GM19099 (cell line): ENCODE data around the gene NIPBL.

ENCODE experiments used
- POLR2A ChIP-seq: IDR thresholded peaks from 3 replicates; pipeline ENCODE4 v1.6.1; 2011; ENCODE audit warnings: low read depth; ENCODE audit not compliant: insufficient read length; ENCODE audit errors: extremely low read depth

The NIPBL gene

GRCh38 chr5:36932056-36932455, 55.5 kb downstream of the NIPBL start:
- no peak for TF ChIP-seq POLR2A

DNA sequence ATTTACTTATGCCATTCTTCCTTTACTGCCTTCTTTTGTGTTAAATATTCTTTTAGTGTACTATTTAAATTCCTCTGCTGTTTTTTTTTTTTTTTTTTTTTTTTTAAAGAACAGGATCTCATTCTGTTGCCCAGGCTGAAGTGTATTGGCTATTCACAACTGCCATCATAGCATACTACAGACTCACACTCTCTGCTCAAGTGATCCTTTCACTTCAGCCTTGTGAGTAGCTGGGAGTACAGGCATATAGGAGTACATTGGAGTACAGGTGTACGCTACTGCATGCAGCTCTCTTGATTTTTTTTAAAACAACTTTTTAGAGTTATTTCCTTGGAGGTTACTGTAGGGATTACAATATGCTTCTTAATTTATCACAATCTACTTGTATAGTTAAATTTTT, 56.1 kb downstream of the NIPBL start:
- no peak for TF ChIP-seq POLR2A

DNA sequence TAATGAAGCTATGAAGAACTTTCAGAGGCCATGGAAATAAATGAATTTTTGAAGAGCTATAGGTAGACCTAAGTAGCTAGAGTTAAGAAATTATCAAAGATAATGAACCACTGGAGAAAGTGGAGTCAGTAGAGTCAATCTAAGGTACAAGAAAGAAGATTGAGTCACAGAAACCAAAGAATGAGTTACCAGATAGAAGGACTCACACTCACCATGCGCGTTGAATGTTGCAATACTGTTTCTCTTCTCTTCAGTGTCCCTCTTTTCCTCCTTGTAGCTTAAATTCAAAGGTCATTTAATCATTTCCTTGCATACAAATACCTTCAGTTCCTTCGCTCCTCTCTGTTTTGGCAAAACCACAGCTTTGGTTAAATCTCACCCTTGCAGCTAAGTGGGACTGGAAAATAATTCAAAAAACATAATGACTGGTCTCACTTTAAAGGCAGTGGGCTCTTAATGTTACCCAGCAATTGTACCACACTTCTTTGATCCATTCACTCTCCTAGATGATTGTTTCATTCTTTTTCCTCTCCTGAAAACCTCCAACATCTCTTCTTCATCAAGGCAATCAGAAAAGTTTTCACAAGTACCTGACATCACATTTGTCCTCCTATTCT, 58.3 kb downstream of the NIPBL start:
- no peak for TF ChIP-seq POLR2A

- TF ChIP-seq POLR2A, result no peak
Measured at GRCh38 chr5:36935805-36936204, 59.2 kb downstream of the NIPBL start.

DNA sequence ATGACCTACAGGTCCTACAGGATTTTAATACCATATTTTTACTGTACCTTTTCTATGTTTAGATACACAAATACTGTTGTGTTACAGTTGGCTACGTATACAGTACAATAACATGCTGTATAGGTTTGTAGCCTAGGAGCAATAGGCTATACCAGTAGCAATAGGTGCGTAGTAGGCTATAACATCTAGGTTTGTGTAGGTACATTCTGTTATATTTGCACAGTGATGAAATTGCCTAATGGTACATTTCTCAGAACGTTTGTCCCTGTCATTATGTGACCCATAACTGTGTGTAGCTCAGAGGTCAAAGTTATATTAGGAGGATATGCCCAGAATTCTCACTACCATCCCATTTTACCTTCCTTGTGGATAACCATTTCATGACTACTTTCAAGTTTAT, 59.7 kb downstream of the NIPBL start:
- TF ChIP-seq POLR2A, result no peak

GRCh38 chr5:36938129-36938528, 61.6 kb downstream of the NIPBL start:
- no peak for TF ChIP-seq POLR2A

GRCh38 chr5:36939969-36940858, 63.6 kb downstream of the NIPBL start:
- TF ChIP-seq POLR2A, result no peak

DNA sequence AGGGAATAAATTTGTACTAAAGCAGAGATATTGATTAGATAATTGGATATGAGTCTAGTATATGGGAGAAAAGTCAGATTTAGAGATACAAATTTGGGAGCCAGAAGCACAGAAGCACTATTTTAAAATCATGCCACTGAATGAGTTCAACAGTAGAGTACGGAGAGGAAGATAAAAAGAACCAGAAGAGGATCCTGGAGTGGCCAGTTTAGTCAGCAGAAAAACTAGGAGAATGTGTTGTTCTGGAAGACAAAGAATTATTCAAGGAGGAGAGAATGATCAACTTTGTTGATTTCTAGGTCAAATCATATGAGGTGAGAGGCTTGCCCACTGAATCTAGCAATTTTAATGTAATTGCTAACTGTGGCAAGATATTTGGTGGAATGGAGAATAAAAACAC, 67.0 kb downstream of the NIPBL start:
- no peak for TF ChIP-seq POLR2A

DNA sequence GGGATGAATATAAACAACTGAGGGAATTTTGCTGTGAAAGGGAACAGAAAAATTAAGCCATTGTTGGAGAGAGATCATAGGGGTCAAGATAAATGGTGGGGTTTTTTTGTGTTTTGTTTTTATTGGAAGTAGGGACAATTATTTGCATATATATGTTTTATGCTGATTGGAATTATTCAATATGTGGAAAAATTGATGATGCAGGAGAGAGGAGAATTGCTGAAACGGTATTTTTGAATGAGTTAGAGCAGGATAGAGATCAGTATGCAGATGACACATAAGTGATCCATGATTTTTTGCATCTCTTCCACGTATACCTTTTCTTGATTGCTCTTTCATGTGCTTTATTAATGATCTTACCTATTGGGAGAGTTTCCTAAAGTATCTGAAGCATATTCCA, 67.5 kb downstream of the NIPBL start:
- no peak for TF ChIP-seq POLR2A

GRCh38 chr5:36944607-36945225, 68.1 kb downstream of the NIPBL start:
- TF ChIP-seq POLR2A, result no peak

DNA sequence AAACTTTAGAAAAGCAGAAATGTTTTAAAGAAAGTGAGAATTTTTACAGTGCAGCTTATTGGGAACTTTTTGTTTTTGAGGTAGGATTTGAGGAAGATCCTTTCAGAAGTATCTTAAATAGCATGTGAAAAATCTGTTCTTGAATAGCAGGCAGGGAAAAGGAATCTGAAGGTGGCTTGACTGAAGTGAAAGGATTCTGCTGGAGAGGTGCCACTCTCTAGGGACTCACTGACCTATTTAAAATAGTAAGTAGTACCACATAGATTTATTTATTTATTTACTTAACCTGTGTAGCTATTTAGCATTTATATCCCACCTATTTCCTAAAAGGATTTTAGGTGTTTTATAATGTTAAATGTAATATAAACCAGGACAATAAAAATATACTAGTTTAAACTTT, 69.1 kb downstream of the NIPBL start:
- TF ChIP-seq POLR2A, result no peak

DNA sequence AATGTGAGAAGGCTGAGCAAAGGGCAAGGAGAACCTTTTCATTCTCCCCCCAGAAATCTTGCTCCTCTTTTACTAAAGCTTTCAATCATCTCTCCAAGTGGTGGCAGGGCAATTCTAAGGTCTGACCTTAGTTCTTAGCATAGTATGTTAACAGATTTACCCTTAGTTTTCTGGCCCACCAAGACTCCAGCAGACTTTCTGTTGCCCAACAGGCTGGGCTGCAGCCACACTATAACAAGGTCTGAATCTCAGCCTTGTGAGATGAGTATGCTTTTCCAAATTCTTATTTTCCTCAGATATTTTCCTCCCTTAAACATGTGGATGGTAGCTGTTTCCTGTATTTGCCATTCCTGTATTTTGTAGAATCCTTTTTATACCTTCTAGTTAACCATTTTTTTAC, 69.5 kb downstream of the NIPBL start:
- no peak for TF ChIP-seq POLR2A

- TF ChIP-seq POLR2A, result no peak
Measured at GRCh38 chr5:36948041-36948440, 71.5 kb downstream of the NIPBL start.

GRCh38 chr5:36948650-36949049, 72.1 kb downstream of the NIPBL start:
- TF ChIP-seq POLR2A, result no peak

DNA sequence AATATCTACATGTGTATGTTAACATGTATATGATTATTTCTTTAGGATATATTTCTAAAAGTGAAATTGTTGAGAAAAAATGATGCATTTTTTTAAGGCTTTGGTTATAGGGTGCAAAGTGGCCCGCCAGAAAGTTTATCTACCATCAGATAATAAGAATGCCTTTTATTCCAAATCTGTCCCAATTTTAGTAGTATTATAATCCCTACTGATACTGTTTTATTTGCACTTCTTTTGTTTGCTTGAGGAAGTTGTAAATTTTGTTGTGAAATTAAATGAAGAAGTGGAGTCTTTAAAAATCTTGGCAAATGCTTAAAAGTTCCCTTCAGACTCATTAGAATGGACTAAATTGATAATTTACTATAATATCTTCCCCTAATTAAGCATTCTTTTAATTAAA, 73.0 kb downstream of the NIPBL start:
- TF ChIP-seq POLR2A, result no peak
